Endodermal cell (in vitro differentiated cells): ENCODE data around the gene KRT6A. TPM values are rescaled to one million over a fixed set of nuclear protein-coding genes. Genes with fewer than 3 reads are reported as not detected.

Experiments used
- DNase-seq: peaks from one replicate; pipeline ENCODE4 v3.0.0-alpha.2; 2017
- H3K27ac ChIP-seq: 2 replicates; pipeline ENCODE4 v1.5.1; 2013; ENCODE audit warnings: mild to moderate bottlenecking, low read depth, low read length, moderate library complexity
- H3K27me3 ChIP-seq: 2 replicates; pipeline ENCODE4 v1.6.1; 2013; ENCODE audit warnings: mild to moderate bottlenecking, low read length, moderate library complexity; ENCODE audit not compliant: insufficient read depth, control insufficient read depth, poor library complexity, severe bottlenecking
- H3K36me3 ChIP-seq: 2 replicates; pipeline ENCODE4 v1.7.0; 2013; ENCODE audit warnings: mild to moderate bottlenecking, low read length, moderate library complexity; ENCODE audit not compliant: control insufficient read depth, insufficient read depth
- H3K4me1 ChIP-seq: one replicate; pipeline ENCODE4 v1.7.0; 2013; ENCODE audit warnings: low read length; ENCODE audit not compliant: control insufficient read depth, insufficient read depth
- H3K4me3 ChIP-seq: 2 replicates; pipeline ENCODE4 v1.5.1; 2013; ENCODE audit warnings: mild to moderate bottlenecking, low read length, moderate library complexity
- H3K9ac ChIP-seq: 2 replicates; pipeline ENCODE4 v1.6.1; 2013; ENCODE audit warnings: mild to moderate bottlenecking, low read length, moderate library complexity; ENCODE audit not compliant: poor library complexity, severe bottlenecking; ENCODE audit errors: extremely low read depth
- H3K9me3 ChIP-seq: 2 replicates; pipeline ENCODE4 v1.6.1; 2013; ENCODE audit warnings: mild to moderate bottlenecking, low read length, moderate library complexity; ENCODE audit not compliant: control insufficient read depth
- H3K27ac Mint-ChIP-seq: 2 replicates; pipeline ENCODE4 v1.8.0; 2020; ENCODE audit warnings: mixed read lengths
- H3K27me3 Mint-ChIP-seq: 2 replicates; pipeline ENCODE4 v1.8.0; 2021; ENCODE audit warnings: mild to moderate bottlenecking, mixed read lengths; ENCODE audit not compliant: insufficient read depth
- H3K36me3 Mint-ChIP-seq: 2 replicates; pipeline ENCODE4 v1.8.0; 2020; ENCODE audit warnings: low read depth, mixed read lengths
- H3K4me1 Mint-ChIP-seq: 2 replicates; pipeline ENCODE4 v1.8.0; 2020; ENCODE audit warnings: mixed read lengths
- H3K4me3 Mint-ChIP-seq: 2 replicates; pipeline ENCODE4 v1.8.0; 2020; ENCODE audit warnings: mild to moderate bottlenecking, moderate library complexity, mixed read lengths
- H3K9me3 Mint-ChIP-seq: 2 replicates; pipeline ENCODE4 v1.8.0; 2020; ENCODE audit warnings: mild to moderate bottlenecking, mixed read lengths
- WGBS, 2 experiments: methylation state at CpG; one replicate each; pipeline versions ENCODE4 v1.1.5 to v1.1.7; 2013; ENCODE audit warnings: missing lambda C conversion rate in 2 of 2, mixed read lengths in 1 of 2; ENCODE audit not compliant: insufficient coverage in 1 of 2, insufficient read length in 1 of 2; 5-methylcytosine and 5-hydroxymethylcytosine counted together
- total RNA-seq, 2 donors: library from RNA; stranded (reverse); fragmentation: NEBNext Ultra II Directional in 1 of 2; extraction: Animal tissue kit (Norgen Biotek cat#: 25700) in 1 of 2; gene quantifications; 2 replicates in 1 of 2; 3 replicates in 1 of 2; pipeline ENCODE4 v1.2.1, GENCODE V29; 2021
- TF ChIP-seq, protein P1 (sequence below): fragments of 200-600 bp; sonication (generic); conservative IDR thresholded peaks from 2 replicates; pipeline ENCODE4 v1.5.0; 2021; ENCODE audit warnings: antibody characterized with exemption, mild to moderate bottlenecking

Gene KRT6A
- total RNA-seq, 2 donors from 2014 or later: not detected

DNA sequence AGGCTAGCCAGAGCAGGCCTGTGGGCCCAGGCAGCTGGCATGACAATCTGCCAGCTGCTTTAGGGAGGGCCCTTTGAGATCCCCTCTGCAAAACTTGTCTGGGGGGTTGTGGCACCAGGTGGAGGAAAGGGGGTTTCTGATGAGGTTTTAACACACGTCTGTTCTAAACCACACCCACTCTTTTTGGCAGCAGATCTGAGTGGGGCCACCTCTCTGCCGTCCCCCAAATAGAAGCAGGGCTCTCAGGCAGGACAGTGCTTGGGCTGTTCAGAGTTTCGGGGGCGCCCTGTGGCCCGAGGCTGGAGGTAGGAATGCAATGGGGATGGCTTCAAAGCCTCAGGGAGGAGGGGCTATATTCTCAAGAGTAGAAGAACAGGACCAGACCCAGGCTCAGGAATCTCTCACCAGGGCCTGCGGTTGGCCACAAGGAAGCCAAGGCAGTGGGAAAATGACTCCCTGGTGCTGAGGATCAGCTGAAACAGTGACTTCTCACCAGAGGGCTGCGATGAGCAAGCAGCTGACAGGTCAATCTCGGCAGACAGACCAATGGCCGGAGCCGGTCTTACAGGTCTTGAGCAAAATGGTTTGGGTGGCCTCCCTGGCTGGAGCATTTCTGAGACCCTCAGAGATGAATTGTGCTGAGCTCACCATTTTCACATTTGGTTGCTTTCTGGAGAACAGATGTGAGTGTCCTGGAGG, 28.7 kb upstream of the KRT6A start:
- 89 to 90% methylated on average over 6 to 10 of the region's 10 CpGs for WGBS, 2 experiments
- Mint-ChIP-seq H3K36me3 (no peaks in the 10 kb centered on the region), H3K9me3 (no peaks in the 10 kb centered on the region), H3K4me3 (no peak overlapping the region), H3K4me1 (peaks cover 23% of the 10 kb centered on the region), H3K27ac (peak overlapping the region; percentile 52), H3K27me3 (peaks cover 2% of the 10 kb centered on the region)
- Histone ChIP-seq H3K4me1 (peaks cover 7% of the 10 kb centered on the region), H3K9ac (no peak overlapping the region), H3K27ac (no peak overlapping the region), H3K4me3 (no peak overlapping the region), H3K27me3 (no peaks in the 10 kb centered on the region), H3K9me3 (no peaks in the 10 kb centered on the region), H3K36me3 (no peaks in the 10 kb centered on the region)
- DNase-seq: peak; percentile 87
- TF ChIP-seq, protein P1, sequence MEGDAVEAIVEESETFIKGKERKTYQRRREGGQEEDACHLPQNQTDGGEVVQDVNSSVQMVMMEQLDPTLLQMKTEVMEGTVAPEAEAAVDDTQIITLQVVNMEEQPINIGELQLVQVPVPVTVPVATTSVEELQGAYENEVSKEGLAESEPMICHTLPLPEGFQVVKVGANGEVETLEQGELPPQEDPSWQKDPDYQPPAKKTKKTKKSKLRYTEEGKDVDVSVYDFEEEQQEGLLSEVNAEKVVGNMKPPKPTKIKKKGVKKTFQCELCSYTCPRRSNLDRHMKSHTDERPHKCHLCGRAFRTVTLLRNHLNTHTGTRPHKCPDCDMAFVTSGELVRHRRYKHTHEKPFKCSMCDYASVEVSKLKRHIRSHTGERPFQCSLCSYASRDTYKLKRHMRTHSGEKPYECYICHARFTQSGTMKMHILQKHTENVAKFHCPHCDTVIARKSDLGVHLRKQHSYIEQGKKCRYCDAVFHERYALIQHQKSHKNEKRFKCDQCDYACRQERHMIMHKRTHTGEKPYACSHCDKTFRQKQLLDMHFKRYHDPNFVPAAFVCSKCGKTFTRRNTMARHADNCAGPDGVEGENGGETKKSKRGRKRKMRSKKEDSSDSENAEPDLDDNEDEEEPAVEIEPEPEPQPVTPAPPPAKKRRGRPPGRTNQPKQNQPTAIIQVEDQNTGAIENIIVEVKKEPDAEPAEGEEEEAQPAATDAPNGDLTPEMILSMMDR: no peak

GRCh38 chr12:52521175-52521567, 28.1 kb upstream of the KRT6A start:
- peaks cover 2% of the 10 kb centered on the region for H3K27me3 Mint-ChIP-seq
- H3K4me3 Mint-ChIP-seq: no peak overlapping the region
- H3K9me3 Mint-ChIP-seq: no peaks in the 10 kb centered on the region
- no peaks in the 10 kb centered on the region for H3K27me3 ChIP-seq
- H3K27ac Mint-ChIP-seq: peak overlapping the region; percentile 52
- H3K9me3 ChIP-seq: no peaks in the 10 kb centered on the region
- no peak overlapping the region for H3K9ac ChIP-seq
- H3K36me3 Mint-ChIP-seq: no peaks in the 10 kb centered on the region
- peaks cover 7% of the 10 kb centered on the region for H3K4me1 ChIP-seq
- H3K4me3 ChIP-seq: no peak overlapping the region
- peaks cover 23% of the 10 kb centered on the region for H3K4me1 Mint-ChIP-seq
- TF ChIP-seq, protein P1: no peak
- H3K36me3 ChIP-seq: no peaks in the 10 kb centered on the region
- 85 to 89% methylated on average over 6 to 10 of the region's 10 CpGs for WGBS, 2 experiments
- DNase-seq: peak; percentile 77
- H3K27ac ChIP-seq: no peak overlapping the region

GRCh38 chr12:52519826-52520662, 27.0 kb upstream of the KRT6A start, which contains the start of gene KRT5:
TSS of gene KRT5 (minus strand) at chr12:52520394. CDS start at chr12:52520296, 98 bp downstream.
- H3K27ac Mint-ChIP-seq: no peak within 1 kb of the TSS
- Histone ChIP-seq H3K27me3 (no peaks in the 10 kb centered on the region), H3K9me3 (no peaks in the 10 kb centered on the region), H3K9ac (no peak within 1 kb of the TSS), H3K36me3 (no peaks in the 10 kb centered on the region), H3K4me3 (no peak within 1 kb of the TSS), H3K4me1 (peaks cover 7% of the 10 kb centered on the region), H3K27ac (no peak within 1 kb of the TSS)
- peak; percentile 46 for DNase-seq
- no peaks in the 10 kb centered on the region for H3K36me3 Mint-ChIP-seq
- peaks cover 2% of the 10 kb centered on the region for H3K27me3 Mint-ChIP-seq
- H3K9me3 Mint-ChIP-seq: no peaks in the 10 kb centered on the region
- peaks cover 23% of the 10 kb centered on the region for H3K4me1 Mint-ChIP-seq
- TF ChIP-seq, protein P1: no peak
- no peak within 1 kb of the TSS for H3K4me3 Mint-ChIP-seq
- 94 to 96% methylated on average over 24 to 29 of the region's 29 CpGs for WGBS, 2 experiments
